Astrocyte (in vitro differentiated cells and primary cell): ENCODE results near the gene MSX2.

Experiments used
- CTCF ChIP-seq: IDR thresholded peaks from 2 replicates; pipeline ENCODE4 v1.5.1; 2011; ENCODE audit warnings: low read depth, mild to moderate bottlenecking, inconsistent platforms, low read length, moderate library complexity; ENCODE audit not compliant: insufficient read depth
- EZH2 ChIP-seq: IDR thresholded peaks from 2 replicates; pipeline ENCODE4 v1.6.1; 2012; ENCODE audit warnings: mild to moderate bottlenecking, low read length, inconsistent platforms; ENCODE audit not compliant: insufficient read depth

- TF ChIP-seq CTCF = no peak
- TF ChIP-seq EZH2 = no peak
Observed at GRCh38 chr5:174722500-174722899, 1.9 kb upstream of the MSX2 start.
